ENCODE measurements around the gene CCDC124.

The CCDC124 gene

DNA sequence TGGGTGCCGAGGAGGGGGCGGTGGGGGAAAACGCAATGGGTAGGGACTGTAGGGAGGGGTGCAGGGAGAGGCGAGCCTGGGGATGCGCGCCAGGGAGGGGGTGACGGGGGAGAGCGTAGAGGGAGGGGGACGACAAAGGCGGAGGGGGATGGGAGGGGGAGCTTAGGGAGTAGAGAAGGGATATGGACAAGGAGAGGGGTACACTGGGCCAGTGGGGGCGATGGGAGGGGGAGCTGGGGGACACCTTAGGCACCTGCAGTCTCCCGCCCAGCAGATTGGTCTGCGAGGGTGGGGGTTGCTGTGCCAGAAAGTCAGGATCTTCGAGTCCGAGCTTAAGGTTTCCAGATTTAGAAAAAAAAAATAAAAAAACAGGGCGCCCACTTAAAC is 15.7 kb downstream of the CCDC124 start:
- Histone ChIP-seq H3K36me3 (ENCODE audit: low read length) (no peaks in the 10 kb centered on the region), H3K9me3 (ENCODE audit: insufficient read depth, low read length) (no peaks in the 10 kb centered on the region), H3F3A (ENCODE audit: insufficient read depth) (peaks cover 18% of the 10 kb centered on the region), H3K27me3 (ENCODE audit: low read length) (no peaks in the 10 kb centered on the region), H3K79me2 (ENCODE audit: insufficient read depth, low read length) (no peaks in the 10 kb centered on the region), H3K4me2 (ENCODE audit: low read depth, low read length, poor library complexity, severe bottlenecking) (peak overlapping the region; percentile 74), H3K9ac (ENCODE audit: low read length) (peak overlapping the region; percentile 52; the same call in 1 of the 2 replicates), H3K9me2 (replicated peaks; ENCODE audit: insufficient read depth, low read length) (no peaks in the 10 kb centered on the region), H3K4me3 (ENCODE audit: insufficient read depth, low read length, poor library complexity, severe bottlenecking) (peak overlapping the region; percentile 57), H4K20me1 (ENCODE audit: low read depth, low read length) (no peaks in the 10 kb centered on the region), H2AFZ (ENCODE audit: low read depth, low read length, severe bottlenecking) (peak overlapping the region; percentile 39), H3K27ac (ENCODE audit: low read depth, low read length) (0 out of 2 replicates have a peak overlapping the region, but pooled peaks have one; percentile 4)
- TF ChIP-seq EZH2phosphoT487 (conservative IDR thresholded peaks at IDR 0.05; ENCODE audit: low read length): no peak
- TF ChIP-seq, protein P1, sequence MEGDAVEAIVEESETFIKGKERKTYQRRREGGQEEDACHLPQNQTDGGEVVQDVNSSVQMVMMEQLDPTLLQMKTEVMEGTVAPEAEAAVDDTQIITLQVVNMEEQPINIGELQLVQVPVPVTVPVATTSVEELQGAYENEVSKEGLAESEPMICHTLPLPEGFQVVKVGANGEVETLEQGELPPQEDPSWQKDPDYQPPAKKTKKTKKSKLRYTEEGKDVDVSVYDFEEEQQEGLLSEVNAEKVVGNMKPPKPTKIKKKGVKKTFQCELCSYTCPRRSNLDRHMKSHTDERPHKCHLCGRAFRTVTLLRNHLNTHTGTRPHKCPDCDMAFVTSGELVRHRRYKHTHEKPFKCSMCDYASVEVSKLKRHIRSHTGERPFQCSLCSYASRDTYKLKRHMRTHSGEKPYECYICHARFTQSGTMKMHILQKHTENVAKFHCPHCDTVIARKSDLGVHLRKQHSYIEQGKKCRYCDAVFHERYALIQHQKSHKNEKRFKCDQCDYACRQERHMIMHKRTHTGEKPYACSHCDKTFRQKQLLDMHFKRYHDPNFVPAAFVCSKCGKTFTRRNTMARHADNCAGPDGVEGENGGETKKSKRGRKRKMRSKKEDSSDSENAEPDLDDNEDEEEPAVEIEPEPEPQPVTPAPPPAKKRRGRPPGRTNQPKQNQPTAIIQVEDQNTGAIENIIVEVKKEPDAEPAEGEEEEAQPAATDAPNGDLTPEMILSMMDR (IDR thresholded peaks at IDR 0.05; ENCODE audit: insufficient read depth, low read length, poor library complexity, severe bottlenecking): no peak

- TF ChIP-seq, protein P1 (IDR thresholded peaks at IDR 0.05; ENCODE audit: insufficient read depth, low read length, poor library complexity, severe bottlenecking): no peak
- 0 out of 2 replicates have a peak, but pooled peaks have one; percentile 8 for TF ChIP-seq EZH2phosphoT487 (conservative IDR thresholded peaks at IDR 0.05; ENCODE audit: low read length)
- H3K27ac ChIP-seq (ENCODE audit: low read depth, low read length): no peak overlapping the region
- H3F3A ChIP-seq (ENCODE audit: insufficient read depth): peaks cover 18% of the 10 kb centered on the region
- H3K9me3 ChIP-seq (ENCODE audit: insufficient read depth, low read length): no peaks in the 10 kb centered on the region
- peak overlapping the region; percentile 39 for H2AFZ ChIP-seq (ENCODE audit: low read depth, low read length, severe bottlenecking)
- no peaks in the 10 kb centered on the region for H4K20me1 ChIP-seq (ENCODE audit: low read depth, low read length)
- H3K4me3 ChIP-seq (ENCODE audit: insufficient read depth, low read length, poor library complexity, severe bottlenecking): peak overlapping the region; percentile 57
- no peaks in the 10 kb centered on the region for H3K36me3 ChIP-seq (ENCODE audit: low read length)
- peak overlapping the region; percentile 74 for H3K4me2 ChIP-seq (ENCODE audit: low read depth, low read length, poor library complexity, severe bottlenecking)
- H3K9ac ChIP-seq (ENCODE audit: low read length): peak overlapping the region; percentile 52; the same call in 1 of the 2 replicates
- H3K79me2 ChIP-seq (ENCODE audit: insufficient read depth, low read length): no peaks in the 10 kb centered on the region
- H3K9me2 ChIP-seq (replicated peaks; ENCODE audit: insufficient read depth, low read length): no peaks in the 10 kb centered on the region
- no peaks in the 10 kb centered on the region for H3K27me3 ChIP-seq (ENCODE audit: low read length)
Observed at GRCh38 chr19:17948931-17949930, 16.4 kb downstream of the CCDC124 start.

DNA sequence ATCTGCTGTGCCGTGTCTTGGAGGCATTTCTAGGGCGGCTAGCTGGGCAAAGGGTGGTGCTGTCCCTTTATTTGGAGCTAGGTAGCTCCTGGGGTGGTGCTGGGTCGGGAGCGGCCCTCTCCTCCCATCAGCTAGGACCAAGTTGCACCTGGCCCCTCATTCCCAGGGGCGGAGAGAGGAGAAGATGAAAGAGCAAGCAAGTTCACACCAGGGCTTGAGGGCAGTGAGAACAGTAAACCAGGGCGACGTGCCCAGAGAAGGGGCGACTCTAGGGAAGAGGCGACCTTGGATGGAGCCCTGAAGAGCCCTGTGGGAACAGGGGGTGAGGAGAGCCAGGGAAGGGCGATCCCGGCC is 17.1 kb downstream of the CCDC124 start:
- H3K9ac ChIP-seq (ENCODE audit: low read length): no peak overlapping the region
- peaks cover 18% of the 10 kb centered on the region for H3F3A ChIP-seq (ENCODE audit: insufficient read depth)
- H3K9me3 ChIP-seq (ENCODE audit: insufficient read depth, low read length): no peaks in the 10 kb centered on the region
- H3K27me3 ChIP-seq (ENCODE audit: low read length): no peaks in the 10 kb centered on the region
- H3K36me3 ChIP-seq (ENCODE audit: low read length): no peaks in the 10 kb centered on the region
- no peak for TF ChIP-seq EZH2phosphoT487 (conservative IDR thresholded peaks at IDR 0.05; ENCODE audit: low read length)
- TF ChIP-seq, protein P1 (IDR thresholded peaks at IDR 0.05; ENCODE audit: insufficient read depth, low read length, poor library complexity, severe bottlenecking): no peak
- H3K79me2 ChIP-seq (ENCODE audit: insufficient read depth, low read length): no peaks in the 10 kb centered on the region
- H3K9me2 ChIP-seq (replicated peaks; ENCODE audit: insufficient read depth, low read length): no peaks in the 10 kb centered on the region
- H3K27ac ChIP-seq (ENCODE audit: low read depth, low read length): no peak overlapping the region
- H3K4me2 ChIP-seq (ENCODE audit: low read depth, low read length, poor library complexity, severe bottlenecking): peak overlapping the region; percentile 22
- no peak overlapping the region for H3K4me3 ChIP-seq (ENCODE audit: insufficient read depth, low read length, poor library complexity, severe bottlenecking)
- no peak overlapping the region for H2AFZ ChIP-seq (ENCODE audit: low read depth, low read length, severe bottlenecking)
- no peaks in the 10 kb centered on the region for H4K20me1 ChIP-seq (ENCODE audit: low read depth, low read length)
